Liver (tissue), 9 donors: ENCODE results near the gene AMER1. TPM values are rescaled to one million over a fixed set of nuclear protein-coding genes. Genes with fewer than 3 reads are reported as not detected.

Source experiments
- DNase-seq: peaks from one replicate; pipeline ENCODE4 v3.0.0-alpha.2; 2017; ENCODE audit warnings: low spot score
- H3K27ac ChIP-seq, 2 donors: one replicate each; pipeline ENCODE4 v1.7.0; 2013; ENCODE audit warnings: inconsistent platforms in 2 of 2, low read length in 2 of 2, control low read depth in 1 of 2, low read depth in 1 of 2, mild to moderate bottlenecking in 1 of 2
- H3K27me3 ChIP-seq, 4 donors: one replicate each; pipeline versions ENCODE4 v1.6.1 to v1.7.0; 2013; ENCODE audit warnings: low read length in 3 of 4, inconsistent platforms in 1 of 4, mild to moderate bottlenecking in 1 of 4, moderate library complexity in 1 of 4; ENCODE audit not compliant: control insufficient read depth in 4 of 4, insufficient read depth in 4 of 4
- H3K36me3 ChIP-seq, 4 donors: one replicate each; pipeline versions ENCODE4 v1.6.1 to v1.7.0; 2013; ENCODE audit warnings: low read length in 3 of 4, mild to moderate bottlenecking in 3 of 4, low read depth in 1 of 4, moderate library complexity in 1 of 4; ENCODE audit not compliant: control insufficient read depth in 4 of 4, insufficient read depth in 3 of 4
- H3K4me1 ChIP-seq, 4 donors: one replicate each; pipeline versions ENCODE4 v1.6.1 to v1.7.0; 2013; ENCODE audit warnings: low read length in 3 of 4, mild to moderate bottlenecking in 3 of 4, moderate library complexity in 1 of 4; ENCODE audit not compliant: control insufficient read depth in 4 of 4, insufficient read depth in 4 of 4
- H3K4me3 ChIP-seq, 3 donors: one replicate each; pipeline versions ENCODE4 v1.6.1 to v1.7.0; 2013; ENCODE audit warnings: low read length in 3 of 3, control low read depth in 1 of 3, low read depth in 1 of 3, mild to moderate bottlenecking in 1 of 3
- H3K9ac ChIP-seq, 2 donors: one replicate each; pipeline ENCODE4 v1.7.0; 2013; ENCODE audit warnings: low read length in 2 of 2, mild to moderate bottlenecking in 2 of 2, moderate library complexity in 2 of 2, control low read depth in 1 of 2, low read depth in 1 of 2
- H3K9me3 ChIP-seq, 4 donors: one replicate each; pipeline versions ENCODE4 v1.6.1 to v1.7.0; 2013; ENCODE audit warnings: low read length in 3 of 4; ENCODE audit not compliant: control insufficient read depth in 4 of 4
- ATF3 ChIP-seq: IDR thresholded peaks from 2 replicates; pipeline ENCODE4 v1.6.1; 2016; ENCODE audit warnings: antibody characterized with exemption
- CTCF ChIP-seq: fragments of 150-350 bp; IDR thresholded peaks from 2 replicates; pipeline ENCODE4 v1.5.1; 2017; ENCODE audit warnings: improper control_type of control experiment, low read depth, low read length; ENCODE audit not compliant: missing input control
- EGR1 ChIP-seq, 2 donors: IDR thresholded peaks; 2 replicates each; pipeline ENCODE4 v1.6.1; 2016 to 2018; ENCODE audit warnings: antibody characterized with exemption in 2 of 2, low read depth in 2 of 2
- FOXA1 ChIP-seq: IDR thresholded peaks from 2 replicates; pipeline ENCODE4 v1.6.1; 2016; ENCODE audit warnings: antibody characterized with exemption
- FOXA2 ChIP-seq: IDR thresholded peaks from 2 replicates; pipeline ENCODE4 v1.6.1; 2016; ENCODE audit warnings: antibody characterized with exemption
- GABPA ChIP-seq, 2 donors: IDR thresholded peaks in 1 of 2; conservative IDR thresholded peaks in 1 of 2; 2 replicates each; pipeline ENCODE4 v1.6.1; 2016; ENCODE audit warnings: antibody characterized with exemption in 2 of 2, mild to moderate bottlenecking in 1 of 2, moderate library complexity in 1 of 2
- HNF4A ChIP-seq, 2 donors: conservative IDR thresholded peaks; 2 replicates each; pipeline ENCODE4 v1.6.1; 2016; ENCODE audit warnings: antibody characterized with exemption in 2 of 2, mild to moderate bottlenecking in 2 of 2
- HNF4G ChIP-seq: IDR thresholded peaks from 2 replicates; pipeline ENCODE4 v1.6.1; 2016; ENCODE audit warnings: antibody characterized with exemption
- JUND ChIP-seq, 2 donors: IDR thresholded peaks; 2 replicates each; pipeline ENCODE4 v1.6.1; 2016; ENCODE audit warnings: antibody characterized with exemption in 2 of 2
- MAX ChIP-seq: IDR thresholded peaks from 2 replicates; pipeline ENCODE4 v1.6.1; 2016; ENCODE audit warnings: antibody characterized with exemption
- NR2F2 ChIP-seq: IDR thresholded peaks from 2 replicates; pipeline ENCODE4 v1.6.1; 2016; ENCODE audit warnings: antibody characterized with exemption
- RAD21 ChIP-seq, 2 donors: IDR thresholded peaks; 2 replicates each; pipeline ENCODE4 v1.6.1; 2016; ENCODE audit warnings: antibody characterized with exemption in 2 of 2, mild to moderate bottlenecking in 2 of 2
- REST ChIP-seq: IDR thresholded peaks from 2 replicates; pipeline ENCODE4 v1.6.1; 2016; ENCODE audit warnings: antibody characterized with exemption, mild to moderate bottlenecking
- RXRA ChIP-seq, 2 donors: IDR thresholded peaks; 2 replicates each; pipeline ENCODE4 v1.6.1; 2017 to 2018; ENCODE audit warnings: antibody characterized with exemption in 2 of 2, mild to moderate bottlenecking in 1 of 2
- SP1 ChIP-seq: IDR thresholded peaks from 2 replicates; pipeline ENCODE4 v1.6.1; 2018; ENCODE audit warnings: antibody characterized with exemption, mild to moderate bottlenecking
- TAF1 ChIP-seq: conservative IDR thresholded peaks from 2 replicates; pipeline ENCODE4 v1.6.1; 2016; ENCODE audit warnings: antibody characterized with exemption, mild to moderate bottlenecking
- YY1 ChIP-seq: IDR thresholded peaks from 2 replicates; pipeline ENCODE4 v1.6.1; 2016; ENCODE audit warnings: antibody characterized with exemption, mild to moderate bottlenecking
- ZBTB33 ChIP-seq: IDR thresholded peaks from 2 replicates; pipeline ENCODE4 v1.6.1; 2016; ENCODE audit warnings: antibody characterized with exemption
- WGBS: extraction: QIAGEN DNeasy Blood & Tissue Kit; methylation state at CpG from one replicate; pipeline ENCODE4 v1.1.7; 2013; 5-methylcytosine and 5-hydroxymethylcytosine counted together
- polyA plus RNA-seq, 2 donors: library from polyadenylated mRNA; stranded (reverse) in 1 of 2; unstranded in 1 of 2; fragments of 200-250 nt in 1 of 2; fragments of >200 nt in 1 of 2; fragmentation: Nextera tagmentation in 1 of 2; extraction: Ambion mirVana in 1 of 2; gene quantifications; one replicate each; pipeline versions ENCODE4 v1.2.1 to v1.2.3, GENCODE V29; 2013 to 2015
- total RNA-seq, 2 donors: library from RNA; depleted of rRNA; stranded (reverse); fragments of >200 nt; gene quantifications; one replicate each; pipeline ENCODE4 v1.2.3, GENCODE V29; 2014
- donor health status: healthy.
- donor health status: healthy.
- donor health status: healthy.
- donor health status: healthy.
- donor health status: healthy.

The AMER1 gene
- total and polyA plus RNA-seq, 4 donors: 0.40 to 5.2 (median 2.0) TPM

GRCh38 chrX:64196606-64197005, 8.9 kb downstream of the AMER1 start:
- Histone ChIP-seq H3K27me3 (no peaks in the 10 kb centered on the region), H3K4me1 (peaks cover 0 to 10% (median 4%) of the 10 kb centered on the region in 4 donors), H3K4me3 (no peak overlapping the region), H3K36me3 (peaks cover 0 to 11% (median 3%) of the 10 kb centered on the region in 4 donors), H3K9me3 (no peaks in the 10 kb centered on the region), H3K27ac (no peak overlapping the region), H3K9ac (no peak overlapping the region)
- TF ChIP-seq GABPA (IDR thresholded peaks at IDR 0.05 in 1 of 2, conservative IDR thresholded peaks at IDR 0.05 in 1 of 2) (no peak), REST (no peak), CTCF (no peak), HNF4G (no peak), ATF3 (no peak), EGR1 (IDR thresholded peaks at IDR 0.05; ENCODE audit: low read depth in 2 of 2) (no peak), FOXA1 (no peak), MAX (no peak), ZBTB33 (no peak), TAF1 (no peak), NR2F2 (no peak), RXRA (IDR thresholded peaks at IDR 0.05) (no peak), YY1 (no peak), JUND (IDR thresholded peaks at IDR 0.05) (no peak), HNF4A (conservative IDR thresholded peaks at IDR 0.05) (no peak), RAD21 (IDR thresholded peaks at IDR 0.05) (no peak), SP1 (no peak), FOXA2 (no peak)
- over 99% methylated on average over 3 of the region's 3 CpGs for WGBS
- no peak for DNase-seq
